ENCODE data around the gene INPP5K. TPM values are rescaled to one million over a fixed set of nuclear protein-coding genes. Genes with fewer than 3 reads are reported as not detected.
"Not testable (repeated sequence)": the region's sequence is repeated elsewhere in the genome, so short reads cannot be mapped to it uniquely, and the experiment has no call there.

The INPP5K gene
- total RNA-seq, 1 experiment from 2014 or later = 30.8 TPM

DNA sequence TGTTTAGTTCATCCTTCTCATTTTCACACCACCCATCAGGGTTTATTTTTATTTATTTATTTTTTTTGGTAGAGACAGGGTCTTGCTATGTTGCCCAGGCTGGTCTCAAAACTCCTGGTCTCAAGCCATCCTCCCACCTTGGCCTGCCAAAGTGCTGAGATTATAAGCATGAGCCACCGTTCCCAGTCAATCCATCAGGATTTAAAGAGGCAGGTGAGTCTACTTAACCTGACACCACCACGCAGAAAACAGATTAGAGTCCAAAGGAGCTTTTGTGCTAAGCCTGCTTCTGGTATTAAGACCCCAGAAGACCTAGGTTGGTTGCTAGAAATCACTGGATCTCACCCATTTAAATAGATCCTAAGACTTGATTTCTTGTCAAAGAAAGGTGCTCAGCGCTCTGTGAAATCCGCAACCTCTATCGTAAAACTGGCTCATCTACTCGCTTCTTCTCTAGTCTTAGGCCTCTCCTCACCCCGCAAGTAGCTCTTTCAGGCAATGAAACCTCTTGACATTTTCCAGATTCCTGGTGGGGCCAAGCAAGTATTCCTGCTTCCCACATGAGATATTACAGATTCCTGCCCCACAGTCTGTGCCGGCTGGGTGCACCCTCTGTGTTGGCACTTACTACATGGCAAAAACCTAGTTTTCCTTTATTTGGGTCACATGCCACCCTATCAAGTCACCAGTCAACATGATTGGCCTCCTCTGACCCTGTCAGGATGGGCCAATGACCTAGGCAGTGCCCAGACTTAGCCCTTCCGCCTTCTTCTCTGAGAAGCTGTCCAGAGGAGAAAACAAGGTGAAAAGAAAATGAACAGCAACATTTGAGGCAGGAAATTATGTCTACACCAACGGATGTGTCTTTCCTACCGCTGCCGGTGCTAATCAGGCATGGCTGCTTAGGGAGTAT is 37.2 kb upstream of the INPP5K start:
- H3K36me3 ChIP-seq = peaks cover 3% of the 10 kb centered on the region
- no peak overlapping the region for H3K4me3 ChIP-seq
- no peak for DNase-seq
- no peaks in the 10 kb centered on the region for H3K9me3 ChIP-seq
- H3K27me3 ChIP-seq = no peaks in the 10 kb centered on the region

DNA sequence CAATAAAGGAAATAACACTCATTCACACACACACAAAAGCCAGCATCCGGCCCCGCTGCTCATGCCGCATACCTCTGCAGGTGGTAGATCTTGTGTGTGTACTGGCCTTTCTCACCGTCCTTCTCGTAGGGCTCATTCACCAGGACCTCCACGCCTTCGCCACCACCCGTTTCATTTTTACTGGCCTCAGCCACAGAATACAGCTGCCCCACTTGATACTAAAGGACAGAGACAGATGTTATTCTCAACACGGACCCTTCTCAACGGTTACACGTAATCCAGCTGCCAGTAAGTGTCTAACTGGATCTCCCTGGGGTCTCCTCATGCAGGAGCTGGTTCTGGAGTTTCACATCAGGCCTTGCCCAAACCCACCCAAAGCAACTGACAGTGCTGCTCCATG is 36.5 kb upstream of the INPP5K start:
- no peaks in the 10 kb centered on the region for H3K27me3 ChIP-seq
- H3K9me3 ChIP-seq = no peaks in the 10 kb centered on the region
- DNase-seq = no peak
- H3K4me3 ChIP-seq = no peak overlapping the region
- peaks cover 3% of the 10 kb centered on the region for H3K36me3 ChIP-seq

DNA sequence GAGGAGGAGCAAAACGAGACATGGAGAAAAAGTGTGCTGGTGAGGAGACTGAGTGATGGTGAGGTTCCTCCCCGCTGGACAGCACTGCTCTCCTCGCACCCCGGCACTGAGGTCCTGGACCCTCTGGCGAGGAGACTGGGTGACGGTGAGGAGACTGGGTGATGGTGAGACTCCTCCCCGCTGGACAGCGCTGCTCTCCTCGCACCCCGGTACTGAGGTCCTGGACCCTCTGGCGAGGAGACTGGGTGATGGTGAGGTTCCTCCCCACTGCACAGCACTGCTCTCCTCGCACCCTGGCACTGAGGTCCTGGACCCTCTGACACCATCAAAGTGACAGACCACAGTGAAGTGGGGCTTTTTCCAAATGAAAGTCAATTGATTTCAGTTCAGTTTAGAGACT is 35.3 kb upstream of the INPP5K start:
- peaks cover 3% of the 10 kb centered on the region for H3K36me3 ChIP-seq
- no peak overlapping the region for H3K4me3 ChIP-seq
- DNase-seq = no peak

DNA sequence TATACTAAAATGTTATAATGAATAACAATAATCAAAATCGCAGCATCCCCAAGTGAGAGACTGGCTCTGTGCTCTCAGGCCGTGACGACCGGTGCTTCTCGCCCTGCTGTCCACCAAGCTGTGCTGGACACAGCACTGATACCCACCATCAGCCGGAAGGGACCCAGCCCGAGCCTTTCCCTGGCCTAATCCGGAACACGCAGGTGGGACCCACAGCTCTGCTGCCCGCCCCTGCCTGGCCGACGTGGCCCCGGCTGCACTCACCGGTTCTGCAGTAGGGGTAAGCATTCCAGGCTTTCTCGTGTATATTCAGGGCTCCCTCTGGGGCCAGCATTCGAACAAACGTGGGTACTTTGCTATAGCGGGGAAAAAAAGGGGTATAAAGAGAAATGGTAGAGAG is 31.6 kb upstream of the INPP5K start:
- Histone ChIP-seq H3K36me3 (peaks cover 3% of the 10 kb centered on the region), H3K9me3 (no peaks in the 10 kb centered on the region), H3K27me3 (no peaks in the 10 kb centered on the region), H3K4me3 (no peak overlapping the region)
- no peak for DNase-seq

More for the DNA sequence above, 35.3 kb upstream of the INPP5K start:
- Histone ChIP-seq H3K9me3 (no peaks in the 10 kb centered on the region), H3K27me3 (no peaks in the 10 kb centered on the region)

DNA sequence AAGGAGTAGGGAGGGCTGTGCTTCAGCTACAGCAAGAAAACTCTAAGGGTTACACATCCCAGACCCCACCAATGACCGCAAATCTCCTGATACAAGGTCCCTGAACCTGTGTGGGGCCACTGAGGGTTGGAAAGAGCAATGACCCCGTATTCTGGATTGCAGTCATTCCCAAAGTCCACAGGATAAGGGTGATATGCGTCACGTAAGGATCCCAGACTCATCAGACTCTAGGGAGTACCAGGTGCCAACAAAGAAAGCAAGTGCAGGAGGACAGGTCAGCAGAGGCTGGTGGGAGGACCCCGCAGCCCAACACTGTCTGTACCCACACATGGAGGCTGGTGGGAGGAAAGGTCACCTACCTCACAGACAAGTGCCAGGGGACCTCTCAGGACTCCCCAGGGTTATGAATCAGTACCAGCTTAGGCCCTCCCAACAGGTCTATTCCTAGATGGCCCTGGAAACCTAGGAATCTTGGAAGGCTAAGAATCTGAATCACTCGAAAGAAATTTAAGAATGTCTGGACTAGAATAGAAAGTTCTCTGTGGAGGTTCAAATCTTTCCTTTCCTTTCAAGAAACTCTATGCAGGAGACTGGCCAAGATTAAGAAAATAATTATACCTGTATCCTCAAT is 30.0 kb upstream of the INPP5K start:
- no peak for DNase-seq
- Histone ChIP-seq H3K36me3 (no peaks in the 10 kb centered on the region; the same call in 1 of the 2 replicates), H3K4me3 (no peak overlapping the region), H3K27me3 (no peaks in the 10 kb centered on the region), H3K9me3 (no peaks in the 10 kb centered on the region)

DNA sequence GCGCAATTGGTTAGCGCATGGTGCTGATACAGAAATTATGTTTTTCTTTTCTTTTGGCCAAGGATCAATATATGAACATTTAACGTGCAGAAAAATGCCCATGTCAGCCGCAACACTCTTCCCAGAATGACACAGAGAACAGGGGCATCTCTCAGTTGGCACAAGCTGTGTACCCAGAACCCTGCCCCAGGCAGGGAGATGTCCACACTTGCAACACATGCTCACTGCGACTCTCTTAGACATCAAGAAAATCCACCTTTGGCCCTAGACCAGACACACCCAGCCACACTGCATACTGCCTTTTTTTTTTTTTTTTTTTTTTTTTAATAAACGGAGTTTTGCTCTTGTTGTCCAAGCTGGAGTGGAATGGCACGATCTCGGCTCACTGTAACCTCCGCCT is 29.2 kb upstream of the INPP5K start:
- no peaks in the 10 kb centered on the region for H3K9me3 ChIP-seq
- H3K27me3 ChIP-seq = no peaks in the 10 kb centered on the region
- H3K4me3 ChIP-seq = no peak overlapping the region
- DNase-seq = no peak
- no peaks in the 10 kb centered on the region; the same call in 1 of the 2 replicates for H3K36me3 ChIP-seq

DNA sequence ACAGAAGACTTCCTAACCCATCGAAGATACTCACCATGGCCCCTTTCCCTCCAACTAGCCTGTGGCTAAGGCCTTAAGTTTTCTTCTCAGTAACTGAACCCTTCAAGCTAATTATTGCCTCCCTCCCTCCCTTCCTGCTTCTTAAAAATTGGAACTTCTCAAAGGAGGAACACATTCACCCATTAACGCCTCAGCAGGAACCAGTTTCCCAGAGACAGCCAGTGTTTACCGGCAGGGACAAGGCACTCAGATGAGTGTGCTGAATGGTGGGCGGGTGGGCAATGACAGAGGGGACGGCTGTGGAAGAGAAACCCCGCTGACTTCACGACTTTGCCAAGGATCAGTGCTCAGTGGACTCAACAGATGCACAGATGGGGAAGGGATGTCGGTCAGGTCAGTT is 25.9 kb upstream of the INPP5K start:
- Histone ChIP-seq H3K36me3 (peaks cover 2% of the 10 kb centered on the region; the same call in 1 of the 2 replicates), H3K27me3 (no peaks in the 10 kb centered on the region), H3K9me3 (no peaks in the 10 kb centered on the region), H3K4me3 (no peak overlapping the region)
- no peak for DNase-seq

DNA sequence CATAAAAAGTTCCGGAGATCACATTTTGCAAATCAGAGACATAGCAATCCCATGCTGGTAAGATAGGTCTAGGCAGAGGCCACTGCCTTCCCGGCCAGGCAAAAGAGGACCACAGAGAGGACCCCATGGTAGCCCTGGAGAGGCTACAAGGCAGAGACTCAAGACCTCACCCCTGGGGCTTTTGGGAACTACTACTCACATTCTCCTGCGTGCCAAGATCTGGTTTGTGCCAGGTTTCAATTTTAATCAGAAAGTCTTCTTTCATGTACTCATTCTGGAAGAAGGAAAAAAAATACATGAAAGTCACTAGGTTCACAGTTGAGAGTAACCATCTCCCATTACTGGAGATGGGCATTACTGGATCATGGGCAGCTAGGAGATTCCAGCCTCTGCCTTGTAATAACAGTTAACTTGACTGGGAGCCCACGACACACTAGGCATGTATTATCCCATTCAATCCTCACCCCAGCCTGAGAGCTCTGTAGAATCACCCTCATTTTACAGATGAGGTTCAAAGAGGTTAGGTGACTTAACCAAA is 25.0 kb upstream of the INPP5K start:
- no peak for DNase-seq
- H3K9me3 ChIP-seq = no peaks in the 10 kb centered on the region
- peaks cover 2% of the 10 kb centered on the region; the same call in 1 of the 2 replicates for H3K36me3 ChIP-seq
- H3K4me3 ChIP-seq = no peak overlapping the region
- H3K27me3 ChIP-seq = no peaks in the 10 kb centered on the region

DNA sequence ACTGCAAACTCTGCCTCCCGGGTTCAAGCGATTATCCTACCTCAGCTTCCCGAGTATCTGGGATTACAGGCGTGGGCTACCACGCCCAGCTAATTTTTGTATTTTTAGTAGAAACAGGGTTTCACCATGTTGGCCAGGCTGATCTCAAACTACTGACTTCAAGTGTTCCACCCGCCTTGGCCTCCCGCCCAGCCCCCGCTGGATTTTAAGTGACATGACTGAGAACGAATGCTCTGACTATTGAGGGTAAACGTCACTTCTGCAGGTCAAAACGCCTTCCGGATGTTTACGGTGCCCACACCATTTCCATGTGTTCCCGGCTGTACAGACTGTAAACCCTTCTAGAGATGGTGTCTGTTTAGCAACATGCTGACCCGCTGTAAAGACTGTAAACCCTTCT is 23.4 kb upstream of the INPP5K start:
- Histone ChIP-seq H3K4me3 (no peak overlapping the region), H3K27me3 (no peaks in the 10 kb centered on the region), H3K9me3 (no peaks in the 10 kb centered on the region), H3K36me3 (peaks cover 2% of the 10 kb centered on the region; the same call in 1 of the 2 replicates)
- DNase-seq = no peak

DNA sequence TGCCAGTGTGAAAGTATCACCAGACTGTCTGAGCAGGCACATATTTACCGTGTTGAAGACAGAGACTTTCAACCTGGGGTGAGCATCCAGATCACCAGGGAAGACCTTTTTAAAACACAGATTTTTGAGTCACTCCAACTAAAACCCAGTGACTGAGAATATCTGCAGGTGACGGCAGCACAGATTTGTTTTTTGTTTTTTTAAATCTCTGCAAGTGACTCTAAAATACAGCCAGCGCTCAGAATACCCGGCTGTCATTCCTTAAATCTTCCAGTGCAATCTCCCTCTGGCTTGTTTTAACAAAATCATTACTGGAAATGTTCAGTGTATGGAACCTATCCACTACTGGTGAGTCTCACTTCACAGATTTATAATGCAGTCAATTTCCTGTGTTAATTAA is 19.3 kb upstream of the INPP5K start:
- Histone ChIP-seq H3K27me3 (no peaks in the 10 kb centered on the region), H3K36me3 (peaks cover 2% of the 10 kb centered on the region; the same call in 1 of the 2 replicates), H3K4me3 (no peak overlapping the region), H3K9me3 (no peaks in the 10 kb centered on the region)
- no peak for DNase-seq

DNA sequence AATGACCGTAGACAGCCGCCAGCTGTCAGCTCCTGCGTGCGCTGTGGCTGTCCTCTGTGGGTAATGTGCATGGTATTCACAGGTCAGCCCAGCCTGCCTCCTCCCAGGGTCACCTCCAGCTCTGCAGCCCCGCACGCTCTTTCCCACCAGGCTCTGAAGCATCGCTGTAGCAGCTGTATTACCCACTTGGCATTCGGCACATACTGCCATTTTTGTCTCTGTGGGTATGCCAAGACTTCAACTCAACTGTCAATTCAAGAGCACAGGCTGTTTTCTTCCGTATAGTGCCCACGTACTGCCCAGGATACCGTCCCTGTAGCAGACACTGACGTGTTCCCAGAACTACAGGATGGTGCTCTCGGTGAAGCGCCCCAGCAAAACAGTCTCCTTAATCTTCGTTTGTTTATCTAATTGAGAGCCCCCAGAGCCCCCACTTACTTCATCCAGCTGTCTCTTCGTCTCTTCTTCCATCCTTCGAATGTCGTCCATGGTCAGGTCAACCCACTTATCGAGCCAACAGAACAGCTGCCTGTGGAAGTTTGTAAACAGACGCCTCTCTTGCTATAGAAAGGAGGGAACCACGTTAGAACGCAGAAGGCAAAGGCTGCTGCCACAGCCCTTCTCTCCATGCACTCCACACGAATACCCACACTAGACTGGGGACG is 17.4 kb upstream of the INPP5K start:
- no peak for DNase-seq
- no peaks in the 10 kb centered on the region for H3K9me3 ChIP-seq
- H3K4me3 ChIP-seq = no peak overlapping the region
- peaks cover 2% of the 10 kb centered on the region for H3K36me3 ChIP-seq
- no peaks in the 10 kb centered on the region for H3K27me3 ChIP-seq

DNA sequence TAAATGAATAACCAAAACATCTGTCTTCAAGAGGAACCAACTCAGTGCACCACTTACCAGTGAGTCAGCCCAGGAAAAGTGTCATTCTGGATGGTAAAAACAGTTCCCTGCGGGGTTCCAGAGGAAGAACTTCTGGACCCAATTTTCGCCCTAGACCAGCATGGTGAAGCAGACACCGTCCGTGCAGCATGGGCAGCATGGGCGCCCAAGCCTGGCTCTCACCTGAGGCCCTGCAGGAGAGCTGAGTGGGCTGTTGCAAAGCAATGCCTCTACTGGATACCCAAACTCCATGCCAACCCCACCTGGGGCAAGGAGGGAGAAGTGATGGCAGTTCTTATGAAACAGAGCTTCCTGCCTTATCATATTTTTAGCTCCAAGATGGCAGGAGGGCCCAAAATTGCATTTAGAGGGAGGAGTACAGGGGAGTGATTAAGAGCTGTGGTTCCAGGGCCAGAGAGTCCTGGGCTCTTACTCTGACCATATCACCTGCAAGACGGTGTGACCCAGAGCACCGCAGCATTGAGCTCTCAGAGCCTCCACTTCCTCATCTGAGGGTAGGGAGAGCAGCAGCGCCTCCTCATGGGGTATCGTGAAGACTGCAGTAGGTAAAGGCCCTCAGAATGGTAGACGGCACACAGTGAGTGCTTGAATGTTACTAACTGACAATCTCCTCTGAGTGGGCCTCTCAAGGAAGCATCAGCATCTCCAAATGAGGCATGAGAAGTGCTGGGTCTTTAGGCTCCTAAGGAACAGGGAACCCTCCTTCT is 16.6 kb upstream of the INPP5K start:
- Histone ChIP-seq H3K27me3 (no peaks in the 10 kb centered on the region), H3K4me3 (no peak overlapping the region), H3K36me3 (peaks cover 2% of the 10 kb centered on the region), H3K9me3 (no peaks in the 10 kb centered on the region)
- no peak for DNase-seq

DNA sequence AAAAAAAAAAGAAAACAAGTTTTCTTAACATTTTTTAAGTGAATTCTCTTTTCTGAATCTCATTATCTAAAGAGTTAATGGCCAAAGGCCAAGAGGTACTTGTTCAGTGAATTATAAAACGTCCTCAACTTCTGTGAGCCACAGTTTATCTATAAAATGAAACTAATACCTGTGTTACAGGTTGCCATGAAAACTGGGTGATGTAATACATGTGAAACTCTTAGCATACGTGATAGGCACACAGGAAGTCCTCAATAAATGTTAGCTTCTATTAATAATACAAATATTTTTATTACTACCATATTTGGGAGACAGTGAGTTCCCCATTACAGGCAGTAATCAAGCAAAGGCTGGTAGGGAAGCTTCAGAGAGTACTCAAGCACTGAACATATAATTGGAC is 13.5 kb upstream of the INPP5K start:
- no peaks in the 10 kb centered on the region for H3K9me3 ChIP-seq
- H3K4me3 ChIP-seq = no peak overlapping the region
- H3K36me3 ChIP-seq = peaks cover 2% of the 10 kb centered on the region
- no peak for DNase-seq
- no peaks in the 10 kb centered on the region for H3K27me3 ChIP-seq

DNA sequence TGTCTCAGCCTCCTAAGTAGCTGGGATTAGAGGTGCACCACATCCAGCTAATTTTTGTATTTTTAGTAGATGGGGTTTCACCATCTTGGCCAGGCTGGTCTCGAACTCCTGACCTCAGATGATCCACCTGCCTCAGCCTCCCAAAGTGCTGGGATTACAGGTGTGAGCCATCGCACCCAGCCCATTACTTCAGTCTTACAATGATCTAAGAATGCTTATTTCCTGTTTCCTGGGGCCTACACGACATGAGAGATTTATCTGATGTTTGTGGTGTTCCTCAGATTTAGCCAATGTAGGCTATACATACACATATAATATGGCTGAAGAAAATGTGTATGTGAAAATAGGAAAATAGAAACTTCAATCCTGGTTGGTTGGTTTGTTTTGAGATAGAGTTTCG is 10.5 kb upstream of the INPP5K start:
- not testable (repeated sequence) for H3K9me3 ChIP-seq, H3K36me3 ChIP-seq, DNase-seq, H3K4me3 ChIP-seq, H3K27me3 ChIP-seq

DNA sequence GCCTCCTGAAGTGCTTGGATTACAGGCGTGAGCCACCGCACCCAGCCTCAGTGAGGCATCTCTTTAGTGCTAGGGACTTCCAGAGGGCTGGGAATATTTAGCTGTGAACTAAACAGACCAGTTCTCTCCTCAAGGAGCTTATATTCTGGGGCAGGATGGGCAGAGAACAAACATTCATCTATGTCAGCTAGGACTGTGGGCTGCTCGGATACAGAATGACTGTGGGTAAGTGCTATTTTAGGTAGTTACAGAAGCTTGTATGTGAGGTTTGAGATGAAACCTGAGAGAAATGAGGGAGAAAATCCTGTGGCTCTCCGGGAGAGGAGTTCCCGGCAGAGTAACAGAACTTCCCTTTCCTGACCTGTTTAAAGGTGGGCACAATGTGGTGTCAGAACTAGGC is 6.2 kb upstream of the INPP5K start:
- no peaks in the 10 kb centered on the region for H3K9me3 ChIP-seq
- no peak overlapping the region for H3K4me3 ChIP-seq
- no peaks in the 10 kb centered on the region for H3K27me3 ChIP-seq
- peaks cover 2% of the 10 kb centered on the region; the same call in 1 of the 2 replicates for H3K36me3 ChIP-seq
- DNase-seq = no peak

DNA sequence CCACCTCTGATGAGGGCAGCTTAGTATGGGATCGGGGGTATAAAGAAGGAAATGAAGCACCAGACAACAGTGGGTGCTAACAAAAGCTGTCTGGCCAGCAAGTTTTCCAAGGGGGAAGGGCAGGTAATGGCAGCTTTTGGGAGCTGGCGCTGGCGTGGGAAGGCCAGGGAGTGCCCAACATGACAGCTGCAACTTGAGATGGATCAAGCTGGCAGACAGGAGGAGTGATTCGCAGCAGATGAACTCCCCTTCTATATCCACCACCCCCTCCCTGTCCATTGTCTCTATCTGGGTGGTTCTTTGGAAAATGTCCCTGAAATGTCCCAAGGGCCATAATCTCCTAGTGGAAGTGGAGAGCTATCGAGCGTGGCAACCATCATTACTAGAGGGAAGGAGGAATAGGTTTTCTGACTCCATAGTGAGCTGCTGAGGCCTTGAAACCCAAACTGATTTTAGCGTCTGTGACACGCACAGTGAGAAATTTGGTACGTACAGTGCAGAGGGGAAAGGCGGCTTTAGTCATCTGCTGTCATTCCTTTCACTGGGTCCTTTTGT is 4.8 kb upstream of the INPP5K start:
- H3K4me3 ChIP-seq = no peak overlapping the region
- DNase-seq = no peak
- no peaks in the 10 kb centered on the region for H3K9me3 ChIP-seq
- H3K36me3 ChIP-seq = no peaks in the 10 kb centered on the region
- no peaks in the 10 kb centered on the region for H3K27me3 ChIP-seq

Data from MG63 (cell line).